GM21360 (cell line): ENCODE measurements around the gene ABI3BP.

Experiments
- ATAC-seq: cut with Tn5 transposase; IDR thresholded peaks from one replicate; pipeline ENCODE4 v1.9.1; 2021; ENCODE audit warnings: mild to moderate bottlenecking, moderate library complexity; ENCODE audit not compliant: unreplicated experiment

ABI3BP gene

GRCh38 chr3:100988080-100988479, 5.1 kb downstream of the ABI3BP start:
- no peak for ATAC-seq

- ATAC-seq, result no peak
Measured at GRCh38 chr3:100984308-100984707, 8.9 kb downstream of the ABI3BP start.

- ATAC-seq, result no peak
Measured at GRCh38 chr3:100982710-100983109, 10.5 kb downstream of the ABI3BP start.

GRCh38 chr3:100981164-100981911, 11.9 kb downstream of the ABI3BP start:
- no peak for ATAC-seq

GRCh38 chr3:100978011-100978659, 15.1 kb downstream of the ABI3BP start:
- no peak for ATAC-seq

GRCh38 chr3:100976611-100977010, 16.6 kb downstream of the ABI3BP start:
- no peak for ATAC-seq

- ATAC-seq, result no peak
Measured at GRCh38 chr3:100975714-100976113, 17.5 kb downstream of the ABI3BP start.

- ATAC-seq, result no peak
Measured at GRCh38 chr3:100973594-100973993, 19.6 kb downstream of the ABI3BP start.

GRCh38 chr3:100972867-100973266, 20.4 kb downstream of the ABI3BP start:
- no peak for ATAC-seq

GRCh38 chr3:100972301-100972844, 20.8 kb downstream of the ABI3BP start:
- ATAC-seq, result no peak

- no peak for ATAC-seq
Measured at GRCh38 chr3:100971798-100972197, 21.4 kb downstream of the ABI3BP start.

- ATAC-seq, result no peak
Measured at GRCh38 chr3:100970477-100970990, 22.7 kb downstream of the ABI3BP start.

- ATAC-seq, result no peak
Measured at GRCh38 chr3:100968932-100969906, 24.0 kb downstream of the ABI3BP start.

- ATAC-seq, result no peak
Measured at GRCh38 chr3:100966807-100967206, 26.4 kb downstream of the ABI3BP start.

- ATAC-seq, result no peak
Measured at GRCh38 chr3:100966049-100966491, 27.2 kb downstream of the ABI3BP start.

- no peak for ATAC-seq
Measured at GRCh38 chr3:100963041-100963440, 30.2 kb downstream of the ABI3BP start.

GRCh38 chr3:100957261-100957986, 35.8 kb downstream of the ABI3BP start:
- ATAC-seq, result no peak

- no peak for ATAC-seq
Measured at GRCh38 chr3:100956276-100956675, 36.9 kb downstream of the ABI3BP start.

- ATAC-seq, result no peak
Measured at GRCh38 chr3:100954990-100955389, 38.2 kb downstream of the ABI3BP start.
